Measurements from ENCODE around the gene EDC3.
"Not testable (repeated sequence)": the region's sequence is repeated elsewhere in the genome, so short reads cannot be mapped to it uniquely, and the experiment has no call there.

Gene EDC3

GRCh38 chr15:74631935-74632560 is 63.8 kb downstream of the EDC3 start:
- peak; percentile 96 for TF ChIP-seq CTCF (IDR thresholded peaks at IDR 0.05; ENCODE audit: low read depth, low read length)
- in situ Hi-C loops (cut with HindIII; ENCODE audit: low sequenced_read_pairs), result no loop called here
- H3K4me3 ChIP-seq (ENCODE audit: low read depth, low read length), result no peak overlapping the region
- DNase-seq (ENCODE audit: low read depth, low spot score), result peak; percentile 47

GRCh38 chr15:74631408-74631807 is 64.4 kb downstream of the EDC3 start:
- TF ChIP-seq CTCF (IDR thresholded peaks at IDR 0.05; ENCODE audit: low read depth, low read length), result no peak
- no peak for DNase-seq (ENCODE audit: low read depth, low spot score)
- no peak overlapping the region for H3K4me3 ChIP-seq (ENCODE audit: low read depth, low read length)
- in situ Hi-C loops (cut with HindIII; ENCODE audit: low sequenced_read_pairs), result no loop called here

GRCh38 chr15:74631087-74631385 is 64.8 kb downstream of the EDC3 start:
- no peak for TF ChIP-seq CTCF (IDR thresholded peaks at IDR 0.05; ENCODE audit: low read depth, low read length)
- in situ Hi-C loops (cut with HindIII; ENCODE audit: low sequenced_read_pairs), result no loop called here
- H3K4me3 ChIP-seq (ENCODE audit: low read depth, low read length), result no peak overlapping the region
- no peak for DNase-seq (ENCODE audit: low read depth, low spot score)

GRCh38 chr15:74630284-74631086 is 65.3 kb downstream of the EDC3 start:
- in situ Hi-C loops (cut with HindIII; ENCODE audit: low sequenced_read_pairs), result no loop called here
- no peak for TF ChIP-seq CTCF (IDR thresholded peaks at IDR 0.05; ENCODE audit: low read depth, low read length)
- no peak for DNase-seq (ENCODE audit: low read depth, low spot score)
- no peak overlapping the region for H3K4me3 ChIP-seq (ENCODE audit: low read depth, low read length)

- in situ Hi-C loops (cut with HindIII; ENCODE audit: low sequenced_read_pairs); DNase-seq (ENCODE audit: low read depth, low spot score); H3K4me3 ChIP-seq (ENCODE audit: low read depth, low read length): not testable (repeated sequence)
These were observed 66.1 kb downstream of the EDC3 start for GRCh38 chr15:74629696-74630095.

- DNase-seq (ENCODE audit: low read depth, low spot score), result no peak
- H3K4me3 ChIP-seq (ENCODE audit: low read depth, low read length), result no peak overlapping the region
- in situ Hi-C loops (cut with HindIII; ENCODE audit: low sequenced_read_pairs), result no loop called here
- no peak for TF ChIP-seq CTCF (IDR thresholded peaks at IDR 0.05; ENCODE audit: low read depth, low read length)
These were observed 66.9 kb downstream of the EDC3 start for GRCh38 chr15:74628949-74629348.

- H3K4me3 ChIP-seq (ENCODE audit: low read depth, low read length), result no peak overlapping the region
- TF ChIP-seq CTCF (IDR thresholded peaks at IDR 0.05; ENCODE audit: low read depth, low read length), result no peak
- DNase-seq (ENCODE audit: low read depth, low spot score), result no peak
- in situ Hi-C loops (cut with HindIII; ENCODE audit: low sequenced_read_pairs), result no loop called here
These were observed 67.6 kb downstream of the EDC3 start for GRCh38 chr15:74628199-74628598.
